GM12878 (cell line): Measurements from ENCODE around the gene ARHGEF16. TPM values are rescaled to one million over a fixed set of nuclear protein-coding genes. Genes with fewer than 3 reads are reported as not detected.

Source experiments
- ATAC-seq: fragments of 200-7000 bp; cut with Tn5 transposase; 3 replicates; pipeline ENCODE4 v1.9.1; 2020; ENCODE audit warnings: mild to moderate bottlenecking, moderate library complexity
- BruUV-seq: library from RNA; stranded (reverse); fragments of 400-500 nt; replicated peaks from 2 replicates; lab custom pipeline; 2021; lab: Mats Ljungman, UMichigan
- CTCF ChIA-PET: fragments of 300-600 bp; sonication (Branson Sonifier 250); formaldehyde crosslinking; extraction: SDS; loops from one replicate; lab custom pipeline; 2021; ENCODE audit warnings: inconsistent platforms; lab: Yijun Ruan, JAX
- POLR2A ChIA-PET: fragments of 350-600 bp; formaldehyde crosslinking; extraction: SDS; loops from one replicate; lab custom pipeline; 2021; ENCODE audit warnings: inconsistent platforms; lab: Charles Lee
- RAD21 ChIA-PET: fragments of 300-600 bp; sonication (Branson Sonifier 250); formaldehyde crosslinking; loops from one replicate; lab custom pipeline; 2023; ENCODE audit warnings: antibody characterized with exemption; ENCODE audit not compliant: unreplicated experiment; lab: Charles Lee
- SMC1A ChIA-PET: fragments of 300-600 bp; sonication (Branson Sonifier 250); formaldehyde crosslinking; loops from one replicate; lab custom pipeline; 2023; ENCODE audit not compliant: unreplicated experiment, uncharacterized antibody; lab: Charles Lee
- DNase-seq: peaks from one replicate; pipeline ENCODE4 v3.0.0-alpha.2; 2011; ENCODE audit warnings: low read depth, low spot score
- FAIRE-seq: peaks from 3 replicates; lab custom pipeline; 2011; peaks lifted over from hg19 to GRCh38; lab: Jason Lieb, UNC
- H2AFZ ChIP-seq: 2 replicates; pipeline ENCODE4 v1.6.0; 2011; ENCODE audit warnings: low read depth, low read length, control low read depth; ENCODE audit not compliant: control insufficient read depth
- H3K27ac ChIP-seq: 2 replicates; pipeline ENCODE4 v1.5.1; 2011; ENCODE audit warnings: control low read depth; ENCODE audit not compliant: control insufficient read depth, insufficient read depth
- H3K27me3 ChIP-seq, 2 experiments: replicated peaks in 1 of 2; 2 replicates each; pipeline versions ENCODE4 v1.6.0 to v1.6.1; 2011; ENCODE audit warnings: low read length in 1 of 2; ENCODE audit not compliant: control insufficient read depth in 2 of 2, insufficient read depth in 2 of 2
- H3K36me3 ChIP-seq, 2 experiments: 2 replicates each; pipeline ENCODE4 v1.5.1; 2011; ENCODE audit warnings: low read length in 1 of 2; ENCODE audit not compliant: control insufficient read depth in 2 of 2, insufficient read depth in 2 of 2
- H3K4me1 ChIP-seq: 2 replicates; pipeline ENCODE4 v1.6.1; 2011; ENCODE audit warnings: mild to moderate bottlenecking, low read length, moderate library complexity, mixed read lengths; ENCODE audit not compliant: control insufficient read depth, insufficient read depth
- H3K4me2 ChIP-seq: 2 replicates; pipeline ENCODE4 v1.6.0; 2011; ENCODE audit warnings: control low read depth; ENCODE audit not compliant: control insufficient read depth, insufficient read depth
- H3K4me3 ChIP-seq: fragments of 200-600 bp; sonication (generic); 2 replicates; pipeline ENCODE4 v1.5.1; 2016
- H3K79me2 ChIP-seq: 2 replicates; pipeline ENCODE4 v1.6.0; 2011; ENCODE audit warnings: low read length; ENCODE audit not compliant: control insufficient read depth, insufficient read depth
- H3K9ac ChIP-seq: 2 replicates; pipeline ENCODE4 v1.8.0; 2011; ENCODE audit warnings: low read length, control low read depth, mixed read lengths; ENCODE audit not compliant: control insufficient read depth, insufficient read depth
- H3K9me3 ChIP-seq: replicated peaks from 3 replicates; pipeline ENCODE4 v1.5.1; 2011; ENCODE audit warnings: mild to moderate bottlenecking, low read length; ENCODE audit not compliant: control insufficient read depth, insufficient read depth
- H4K20me1 ChIP-seq: 2 replicates; pipeline ENCODE4 v1.6.0; 2011; ENCODE audit not compliant: control insufficient read depth, insufficient read depth
- CBX5 ChIP-seq: sonication (generic); IDR thresholded peaks from 2 replicates; pipeline ENCODE4 v1.6.1; 2016; ENCODE audit warnings: low read depth, moderate library complexity, mild to moderate bottlenecking, inconsistent platforms
- NFIC ChIP-seq: IDR thresholded peaks from 2 replicates; pipeline ENCODE4 v1.6.1; 2012; ENCODE audit warnings: low read depth, mild to moderate bottlenecking, inconsistent platforms, low read length, moderate library complexity
- NFYA ChIP-seq: IDR thresholded peaks from 2 replicates; pipeline ENCODE4 v1.6.1; 2011; ENCODE audit warnings: low read depth, mild to moderate bottlenecking, low read length, improper control_type of control experiment, borderline replicate concordance
- NR2C2 ChIP-seq: IDR thresholded peaks from 2 replicates; pipeline ENCODE4 v1.6.1; 2011; ENCODE audit warnings: borderline replicate concordance, low read depth; ENCODE audit not compliant: control insufficient read depth, insufficient read length
- SREBF2 ChIP-seq: IDR thresholded peaks from 2 replicates; pipeline ENCODE4 v1.6.1; 2012; ENCODE audit warnings: mild to moderate bottlenecking, low read length
- SUPT20H ChIP-seq: IDR thresholded peaks from 2 replicates; pipeline ENCODE4 v1.6.1; 2011; ENCODE audit warnings: low read depth, mild to moderate bottlenecking, low read length, moderate library complexity, borderline replicate concordance; ENCODE audit not compliant: control insufficient read depth
- WGBS: methylation state at CpG from one replicate; pipeline ENCODE4 v1.1.6; 2016; ENCODE audit warnings: low lambda C conversion rate; ENCODE audit not compliant: insufficient replicate concordance, insufficient coverage; ENCODE audit errors: missing lambda C conversion rate; 5-methylcytosine and 5-hydroxymethylcytosine counted together
- in situ Hi-C: fragments of 300-500 bp; cut with MboI; formaldehyde crosslinking; loops from 9 replicates; pipeline ENCODE4 v1.14.3; 2018; ENCODE audit warnings: mixed read lengths
- intact Hi-C: fragments of 100-400 bp; cut with micrococcal nuclease; formaldehyde crosslinking; loops from one replicate; pipeline ENCODE4 v1.14.2; 2022; ENCODE audit not compliant: unreplicated experiment
- polyA plus RNA-seq, 11 experiments: library from polyadenylated mRNA; depleted of rRNA in 4 of 11; unstranded in 6 of 11; stranded (reverse) in 5 of 11; fragments of >200 nt; fragmentation: Nextera tagmentation in 4 of 11; fragmentation: Illumina TruSeq in 1 of 11; extraction: Ambion mirVana in 4 of 11; extraction: Trizol in 1 of 11; gene quantifications; 1 replicate in 1 of 11; 2 replicates in 10 of 11; pipeline versions ENCODE4 v1.2.1 to v1.2.3, GENCODE V29; 2011 to 2016; ENCODE audit warnings: inconsistent platforms in 2 of 11, missing spikeins in 2 of 11, low read depth in 1 of 11
- total RNA-seq, 4 experiments: library from RNA; depleted of rRNA in 3 of 4; stranded (reverse); fragments of >200 nt in 3 of 4; fragmentation: Illumina TruSeq in 1 of 4; extraction: Trizol in 1 of 4; gene quantifications; 2 replicates each; pipeline versions ENCODE4 v1.2.1 to v1.2.3, GENCODE V29; 2013 to 2021
- TF ChIP-seq, protein P1 (sequence below): fragments of 450-650 bp; IDR thresholded peaks from 2 replicates; pipeline ENCODE4 v1.6.1; 2017; ENCODE audit warnings: antibody characterized with exemption, mild to moderate bottlenecking, moderate library complexity
- TF ChIP-seq, protein P2 (sequence below): fragments of 450-650 bp; IDR thresholded peaks from 2 replicates; pipeline ENCODE4 v1.6.1; 2017; ENCODE audit warnings: borderline replicate concordance

ARHGEF16 gene
- total and polyA plus RNA-seq, 10 of the 15 experiments (the other 5 are each of a cell fraction or from before 2014, with no cell fraction given), result not detected

DNA sequence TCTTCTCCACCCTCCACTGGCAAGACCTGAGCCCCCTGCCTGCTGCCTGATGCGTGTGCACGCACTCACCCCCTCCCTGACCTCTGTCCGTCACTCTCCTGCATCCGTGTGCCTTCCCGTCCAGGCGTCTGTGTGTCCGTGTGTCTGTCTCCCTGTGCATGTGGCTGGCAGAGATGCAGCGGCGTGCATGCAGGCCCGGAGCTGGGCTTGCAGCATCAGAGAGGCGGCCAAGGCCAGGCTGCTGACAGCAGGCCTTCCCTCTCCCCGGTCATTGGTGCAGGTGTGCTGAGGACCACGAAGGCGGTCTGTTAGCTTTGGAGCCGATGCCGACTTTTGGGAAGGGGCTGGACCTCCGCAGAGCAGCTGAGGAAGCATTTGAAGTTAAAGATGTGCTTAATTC lies 22.8 kb upstream of the ARHGEF16 start (continued):
- no peak for TF ChIP-seq NFYA
- TF ChIP-seq NFIC, result no peak
- TF ChIP-seq, protein P1, sequence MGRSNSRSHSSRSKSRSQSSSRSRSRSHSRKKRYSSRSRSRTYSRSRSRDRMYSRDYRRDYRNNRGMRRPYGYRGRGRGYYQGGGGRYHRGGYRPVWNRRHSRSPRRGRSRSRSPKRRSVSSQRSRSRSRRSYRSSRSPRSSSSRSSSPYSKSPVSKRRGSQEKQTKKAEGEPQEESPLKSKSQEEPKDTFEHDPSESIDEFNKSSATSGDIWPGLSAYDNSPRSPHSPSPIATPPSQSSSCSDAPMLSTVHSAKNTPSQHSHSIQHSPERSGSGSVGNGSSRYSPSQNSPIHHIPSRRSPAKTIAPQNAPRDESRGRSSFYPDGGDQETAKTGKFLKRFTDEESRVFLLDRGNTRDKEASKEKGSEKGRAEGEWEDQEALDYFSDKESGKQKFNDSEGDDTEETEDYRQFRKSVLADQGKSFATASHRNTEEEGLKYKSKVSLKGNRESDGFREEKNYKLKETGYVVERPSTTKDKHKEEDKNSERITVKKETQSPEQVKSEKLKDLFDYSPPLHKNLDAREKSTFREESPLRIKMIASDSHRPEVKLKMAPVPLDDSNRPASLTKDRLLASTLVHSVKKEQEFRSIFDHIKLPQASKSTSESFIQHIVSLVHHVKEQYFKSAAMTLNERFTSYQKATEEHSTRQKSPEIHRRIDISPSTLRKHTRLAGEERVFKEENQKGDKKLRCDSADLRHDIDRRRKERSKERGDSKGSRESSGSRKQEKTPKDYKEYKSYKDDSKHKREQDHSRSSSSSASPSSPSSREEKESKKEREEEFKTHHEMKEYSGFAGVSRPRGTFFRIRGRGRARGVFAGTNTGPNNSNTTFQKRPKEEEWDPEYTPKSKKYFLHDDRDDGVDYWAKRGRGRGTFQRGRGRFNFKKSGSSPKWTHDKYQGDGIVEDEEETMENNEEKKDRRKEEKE, result no peak
- TF ChIP-seq NR2C2, result no peak
- TF ChIP-seq SUPT20H, result no peak
- TF ChIP-seq CBX5, result no peak

DNA sequence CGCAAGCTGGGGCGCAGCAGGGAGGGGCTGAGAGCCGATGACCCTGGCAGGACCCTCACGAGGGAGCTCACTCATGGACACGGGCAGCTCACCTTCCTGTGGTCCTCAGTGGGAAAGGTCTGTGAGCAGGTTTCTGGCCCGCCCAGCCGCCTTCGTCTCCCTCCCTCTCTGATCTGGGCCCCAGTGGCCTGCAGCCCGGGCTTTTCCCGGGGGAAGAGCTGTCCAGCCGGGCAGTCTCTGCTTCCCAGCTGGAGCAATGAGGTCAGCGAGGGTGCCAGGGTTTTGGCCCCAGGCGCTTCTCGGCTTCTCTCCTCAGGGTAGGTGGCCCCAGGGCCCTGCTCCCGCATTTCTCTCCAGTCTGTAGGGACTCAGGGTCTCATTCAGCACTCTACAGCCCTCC lies 22.2 kb upstream of the ARHGEF16 start:
- H3K9me3 ChIP-seq, result no peaks in the 10 kb centered on the region
- no peak overlapping the region for H3K9ac ChIP-seq
- no peak overlapping the region for H3K4me2 ChIP-seq
- no TSS peak for BruUV-seq
- POLR2A ChIA-PET, result no interaction called here
- no peak overlapping the region for H3K27ac ChIP-seq
- DNase-seq (no peak), ATAC-seq (no peak), FAIRE-seq (no peak)
- in situ Hi-C loops, result loop anchor here (10.0 kb wide), 1 partner anchor 58 kb away; no protein-coding TSS in a partner anchor
- SMC1A ChIA-PET, result no interaction called here
- H4K20me1 ChIP-seq, result no peaks in the 10 kb centered on the region
- TF ChIP-seq SREBF2, result no peak
- TF ChIP-seq, protein P2, sequence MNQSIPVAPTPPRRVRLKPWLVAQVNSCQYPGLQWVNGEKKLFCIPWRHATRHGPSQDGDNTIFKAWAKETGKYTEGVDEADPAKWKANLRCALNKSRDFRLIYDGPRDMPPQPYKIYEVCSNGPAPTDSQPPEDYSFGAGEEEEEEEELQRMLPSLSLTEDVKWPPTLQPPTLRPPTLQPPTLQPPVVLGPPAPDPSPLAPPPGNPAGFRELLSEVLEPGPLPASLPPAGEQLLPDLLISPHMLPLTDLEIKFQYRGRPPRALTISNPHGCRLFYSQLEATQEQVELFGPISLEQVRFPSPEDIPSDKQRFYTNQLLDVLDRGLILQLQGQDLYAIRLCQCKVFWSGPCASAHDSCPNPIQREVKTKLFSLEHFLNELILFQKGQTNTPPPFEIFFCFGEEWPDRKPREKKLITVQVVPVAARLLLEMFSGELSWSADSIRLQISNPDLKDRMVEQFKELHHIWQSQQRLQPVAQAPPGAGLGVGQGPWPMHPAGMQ, result no peak
- intact Hi-C loops, result no loop called here
- H3K4me3 ChIP-seq, result no peak overlapping the region
- CTCF ChIA-PET, result no interaction called here
- RAD21 ChIA-PET, result no interaction called here
- no peaks in the 10 kb centered on the region for H3K4me1 ChIP-seq
- H3K79me2 ChIP-seq, result no peaks in the 10 kb centered on the region
- H3K27me3 ChIP-seq, result no peaks in the 10 kb centered on the region
- no peaks in the 10 kb centered on the region for H3K36me3 ChIP-seq
- no peak overlapping the region for H2AFZ ChIP-seq
- 31% methylated on average over 15 of the region's 15 CpGs for WGBS
